Measurements from ENCODE around the gene GPRIN1.

Gene GPRIN1

GRCh38 chr5:176639981-176640380, 30.0 kb upstream of the GPRIN1 start:
- TF ChIP-seq CTCF (IDR thresholded peaks at IDR 0.05; ENCODE audit: low read depth, low read length): no peak
- H3K9me3 ChIP-seq (ENCODE audit: severe bottlenecking): no peaks in the 10 kb centered on the region
- no peaks in the 10 kb centered on the region for H3K36me3 ChIP-seq
- H3K4me3 ChIP-seq (ENCODE audit: low read depth, low read length): no peak overlapping the region
- no peak overlapping the region for H3K27ac ChIP-seq
- DNase-seq: no peak
- H3K27me3 ChIP-seq (ENCODE audit: insufficient read depth, low read depth, severe bottlenecking): no peaks in the 10 kb centered on the region

GRCh38 chr5:176639208-176639607, 29.3 kb upstream of the GPRIN1 start:
- no peak for TF ChIP-seq CTCF (IDR thresholded peaks at IDR 0.05; ENCODE audit: low read depth, low read length)
- Histone ChIP-seq H3K36me3 (no peaks in the 10 kb centered on the region), H3K27ac (no peak overlapping the region), H3K9me3 (ENCODE audit: severe bottlenecking) (no peaks in the 10 kb centered on the region), H3K27me3 (ENCODE audit: insufficient read depth, low read depth, severe bottlenecking) (no peaks in the 10 kb centered on the region), H3K4me3 (ENCODE audit: low read depth, low read length) (no peak overlapping the region)
- no peak for DNase-seq

GRCh38 chr5:176638437-176638836, 28.5 kb upstream of the GPRIN1 start:
- H3K9me3 ChIP-seq (ENCODE audit: severe bottlenecking): no peaks in the 10 kb centered on the region
- no peak for DNase-seq
- no peaks in the 10 kb centered on the region for H3K36me3 ChIP-seq
- TF ChIP-seq CTCF (IDR thresholded peaks at IDR 0.05; ENCODE audit: low read depth, low read length): no peak
- no peak overlapping the region for H3K4me3 ChIP-seq (ENCODE audit: low read depth, low read length)
- H3K27me3 ChIP-seq (ENCODE audit: insufficient read depth, low read depth, severe bottlenecking): no peaks in the 10 kb centered on the region
- no peak overlapping the region for H3K27ac ChIP-seq

GRCh38 chr5:176637556-176637955, 27.6 kb upstream of the GPRIN1 start:
- no peak overlapping the region for H3K27ac ChIP-seq
- no peak for DNase-seq
- no peaks in the 10 kb centered on the region for H3K9me3 ChIP-seq (ENCODE audit: severe bottlenecking)
- no peaks in the 10 kb centered on the region for H3K36me3 ChIP-seq
- no peak for TF ChIP-seq CTCF (IDR thresholded peaks at IDR 0.05; ENCODE audit: low read depth, low read length)
- no peak overlapping the region for H3K4me3 ChIP-seq (ENCODE audit: low read depth, low read length)
- no peaks in the 10 kb centered on the region for H3K27me3 ChIP-seq (ENCODE audit: insufficient read depth, low read depth, severe bottlenecking)

- Histone ChIP-seq H3K27me3 (ENCODE audit: insufficient read depth, low read depth, severe bottlenecking) (no peaks in the 10 kb centered on the region), H3K9me3 (ENCODE audit: severe bottlenecking) (no peaks in the 10 kb centered on the region), H3K36me3 (no peaks in the 10 kb centered on the region), H3K4me3 (ENCODE audit: low read depth, low read length) (no peak overlapping the region), H3K27ac (no peak overlapping the region)
- DNase-seq: no peak
- no peak for TF ChIP-seq CTCF (IDR thresholded peaks at IDR 0.05; ENCODE audit: low read depth, low read length)
Observed at GRCh38 chr5:176636426-176636825, 26.5 kb upstream of the GPRIN1 start.

GRCh38 chr5:176633598-176633997, 23.6 kb upstream of the GPRIN1 start:
- TF ChIP-seq CTCF (IDR thresholded peaks at IDR 0.05; ENCODE audit: low read depth, low read length): no peak
- no peaks in the 10 kb centered on the region for H3K36me3 ChIP-seq
- H3K27ac ChIP-seq: no peak overlapping the region
- DNase-seq: no peak
- H3K4me3 ChIP-seq (ENCODE audit: low read depth, low read length): no peak overlapping the region
- H3K9me3 ChIP-seq (ENCODE audit: severe bottlenecking): no peaks in the 10 kb centered on the region
- H3K27me3 ChIP-seq (ENCODE audit: insufficient read depth, low read depth, severe bottlenecking): peaks cover 7% of the 10 kb centered on the region

All from WERI-Rb-1 (cell line).